ENCODE data around the gene GNMT. TPM values are rescaled to one million over a fixed set of nuclear protein-coding genes. Genes with fewer than 3 reads are reported as not detected.
A peak's percentile ranks its signal among the peaks of the same experiment; 100 is the strongest.

The GNMT gene
- not detected in 2 replicates for total RNA-seq (2014; rRNA removed; shearing (Covaris generic))
- polyA plus RNA-seq (2015; cell fraction: cytosol; rRNA removed) = not detected in 2 replicates
- polyA plus RNA-seq (2015; cell fraction: nucleus; rRNA removed) = 0.38 TPM in 1 of 2 replicates, not detected in the other

DNA sequence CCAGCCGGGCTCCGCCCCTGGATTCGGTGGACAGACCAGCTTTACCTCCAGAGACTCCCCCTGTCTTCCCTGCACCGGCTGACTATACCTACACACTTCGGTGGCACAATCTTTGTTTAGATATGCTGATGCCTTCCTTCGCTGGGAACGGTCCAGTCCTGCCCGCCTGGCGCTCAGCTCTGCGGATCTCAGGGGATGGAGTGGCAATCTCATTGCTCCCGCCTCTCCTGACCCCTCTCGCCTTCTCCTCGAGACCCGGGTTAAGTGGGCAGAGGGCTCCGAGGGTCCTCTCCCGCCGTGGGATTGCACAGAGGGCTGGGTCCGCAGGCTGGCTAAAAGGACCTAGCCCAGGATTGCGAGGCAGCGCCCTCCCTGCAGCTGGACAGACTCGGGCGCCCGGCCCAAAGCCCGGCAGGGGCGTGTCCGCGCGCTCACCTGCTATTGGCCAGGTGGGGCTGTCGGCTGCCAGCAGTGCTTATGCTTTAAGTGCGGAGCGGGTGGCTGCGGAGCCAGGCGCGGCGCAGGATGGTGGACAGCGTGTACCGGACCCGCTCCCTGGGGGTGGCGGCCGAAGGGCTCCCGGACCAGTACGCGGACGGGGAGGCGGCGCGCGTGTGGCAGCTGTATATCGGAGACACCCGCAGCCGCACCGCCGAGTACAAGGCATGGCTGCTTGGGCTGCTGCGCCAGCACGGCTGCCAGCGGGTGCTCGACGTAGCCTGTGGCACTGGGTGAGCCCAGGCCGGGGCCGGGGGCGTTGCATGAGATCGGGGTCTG lies at the start of gene GNMT:
Gene GNMT, plus strand, starts transcription at position 512 of the 777 bp plus-strand sequence. Its CDS starts 14 bp downstream, at position 526.
- DNase-seq (ENCODE audit: low read depth) = no peak

- no peak for DNase-seq (ENCODE audit: low read depth)
Measured at GRCh38 chr6:42911171-42912021, 49.2 kb upstream of the GNMT start.

GRCh38 chr6:42914546-42914945 lies 46.0 kb upstream of the GNMT start:
- DNase-seq (ENCODE audit: low read depth) = no peak

DNA sequence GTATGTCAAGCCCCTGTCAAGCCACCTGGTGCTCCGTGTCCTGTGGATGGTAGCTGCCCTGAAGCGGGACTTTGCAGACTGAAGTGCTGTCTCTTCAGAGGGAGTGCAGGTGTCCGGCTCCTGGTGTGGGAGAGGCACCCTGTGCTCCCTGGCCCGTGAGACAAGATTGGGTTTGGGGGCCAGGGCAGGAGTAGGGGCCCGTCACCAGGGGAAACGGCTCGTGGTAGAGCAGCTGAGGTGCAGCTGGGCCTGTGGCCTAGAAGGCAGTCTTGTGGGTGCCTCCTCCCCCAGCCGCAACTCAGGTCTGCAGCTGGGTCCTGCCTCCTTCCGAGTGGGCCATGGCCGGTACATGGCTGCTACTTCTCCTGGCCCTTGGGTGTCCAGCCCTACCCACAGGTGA lies 44.8 kb upstream of the GNMT start, which contains the start of gene PTCRA:
Gene PTCRA, plus strand, starts transcription at position 322 of the 400 bp plus-strand sequence. Its CDS starts 17 bp downstream, at position 339.
- DNase-seq (ENCODE audit: low read depth) = no peak

GRCh38 chr6:42916288-42916687 lies 44.3 kb upstream of the GNMT start:
- no peak for DNase-seq (ENCODE audit: low read depth)

GRCh38 chr6:42921801-42922200 lies 38.8 kb upstream of the GNMT start:
- no peak for DNase-seq (ENCODE audit: low read depth)

DNA sequence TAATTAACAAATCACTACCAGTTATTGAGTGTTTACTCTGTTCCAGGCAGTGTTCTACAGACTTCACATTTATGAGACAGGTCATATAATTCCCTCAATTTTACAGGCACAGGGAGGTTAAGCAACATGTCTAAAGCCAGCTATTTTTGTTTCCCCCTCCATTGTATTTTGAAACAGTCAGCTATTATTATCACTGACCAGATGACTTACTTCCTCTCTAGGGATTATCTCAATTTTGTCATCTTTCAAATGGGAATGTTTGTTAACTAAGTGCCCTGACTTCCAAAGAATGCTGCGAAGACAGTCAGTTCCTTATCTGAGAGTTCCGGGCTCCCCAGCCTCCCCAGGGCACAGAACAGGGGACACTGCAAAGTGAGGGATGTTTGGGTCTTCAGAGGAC lies 36.9 kb upstream of the GNMT start:
- peak; percentile 36 for DNase-seq (ENCODE audit: low read depth)

- no peak for DNase-seq (ENCODE audit: low read depth)
Measured at GRCh38 chr6:42925248-42925857, 35.2 kb upstream of the GNMT start.

DNA sequence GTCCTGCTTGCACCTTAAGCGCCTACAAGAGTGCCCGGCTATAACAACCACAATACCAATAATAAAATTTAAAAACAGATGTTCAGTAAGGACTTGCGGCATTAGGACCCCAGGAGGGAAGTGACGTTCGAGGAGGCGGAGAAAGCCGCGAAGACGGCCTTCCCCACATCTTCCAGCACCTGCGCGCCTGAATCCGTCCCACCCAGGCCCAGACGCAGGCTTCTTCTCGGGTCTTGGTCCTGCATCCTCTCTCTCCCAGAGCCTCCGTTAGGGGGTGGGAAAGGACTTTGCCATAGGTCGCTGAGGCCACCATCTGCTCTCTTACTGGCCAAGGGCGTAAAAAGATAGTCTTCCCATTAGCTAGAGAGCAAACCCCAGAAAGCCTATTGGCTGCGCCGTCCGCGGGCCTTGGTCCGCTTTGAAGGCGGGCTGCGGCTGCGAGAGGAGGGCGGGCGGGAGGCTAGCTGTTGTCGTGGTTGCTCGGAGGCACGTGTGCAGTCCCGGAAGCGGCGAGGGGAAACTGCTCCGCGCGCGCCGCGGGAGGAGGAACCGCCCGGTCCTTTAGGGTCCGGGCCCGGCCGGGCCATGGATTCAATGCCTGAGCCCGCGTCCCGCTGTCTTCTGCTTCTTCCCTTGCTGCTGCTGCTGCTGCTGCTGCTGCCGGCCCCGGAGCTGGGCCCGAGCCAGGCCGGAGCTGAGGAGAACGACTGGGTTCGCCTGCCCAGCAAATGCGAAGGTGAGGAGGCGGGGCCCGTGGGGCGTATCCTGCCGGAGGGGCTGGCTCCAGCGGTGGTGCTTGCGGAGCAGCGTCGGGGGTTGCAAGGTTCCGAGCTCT lies 31.4 kb upstream of the GNMT start, which contains the start of gene CNPY3:
Gene CNPY3, plus strand, starts transcription at position 495 of the 835 bp plus-strand sequence. Its CDS starts 91 bp downstream, at position 586.
- peak; percentile 100 for DNase-seq (ENCODE audit: low read depth)

- peak; percentile 77 for DNase-seq (ENCODE audit: low read depth)
Measured at GRCh38 chr6:42929821-42930360, 30.7 kb upstream of the GNMT start.

- no peak for DNase-seq (ENCODE audit: low read depth)
Measured at GRCh38 chr6:42932412-42932811, 28.1 kb upstream of the GNMT start.

DNA sequence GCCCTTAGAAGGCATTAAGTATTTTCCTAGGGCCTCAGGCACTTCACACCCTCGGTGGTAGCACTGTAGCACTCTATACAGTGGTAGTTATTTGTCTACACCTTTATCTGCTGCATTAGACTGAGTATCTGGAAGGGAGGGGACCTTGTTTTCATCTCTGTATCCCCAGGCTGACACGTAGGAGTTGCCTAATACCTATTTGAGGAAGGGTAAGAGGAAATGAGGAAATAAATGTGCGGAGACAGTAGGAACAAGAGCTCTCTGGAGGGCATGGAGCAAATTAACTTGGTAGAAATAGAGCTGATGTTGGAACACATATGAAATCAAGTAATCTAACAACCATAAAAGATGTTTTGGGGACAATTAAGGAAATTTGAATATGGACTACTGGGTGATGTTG lies 27.3 kb upstream of the GNMT start:
- no peak for DNase-seq (ENCODE audit: low read depth)

DNA sequence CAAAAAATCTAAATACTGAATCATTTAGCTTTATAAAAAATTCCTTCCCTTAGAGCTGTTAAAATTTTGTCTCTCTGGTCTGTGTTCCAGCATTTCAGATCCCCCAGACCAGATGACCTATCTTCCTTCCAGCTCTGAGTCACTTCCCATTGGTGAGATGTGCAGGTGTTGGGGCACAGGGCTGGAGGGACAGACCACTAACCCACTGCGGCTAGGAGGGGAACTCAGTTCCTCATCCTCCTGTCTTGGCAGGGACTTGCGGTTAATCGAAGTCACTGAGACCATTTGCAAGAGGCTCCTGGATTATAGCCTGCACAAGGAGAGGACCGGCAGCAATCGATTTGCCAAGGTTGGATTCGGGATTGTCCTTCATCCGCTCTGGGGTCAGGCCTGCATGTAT lies 25.2 kb upstream of the GNMT start:
- no peak for DNase-seq (ENCODE audit: low read depth)

DNA sequence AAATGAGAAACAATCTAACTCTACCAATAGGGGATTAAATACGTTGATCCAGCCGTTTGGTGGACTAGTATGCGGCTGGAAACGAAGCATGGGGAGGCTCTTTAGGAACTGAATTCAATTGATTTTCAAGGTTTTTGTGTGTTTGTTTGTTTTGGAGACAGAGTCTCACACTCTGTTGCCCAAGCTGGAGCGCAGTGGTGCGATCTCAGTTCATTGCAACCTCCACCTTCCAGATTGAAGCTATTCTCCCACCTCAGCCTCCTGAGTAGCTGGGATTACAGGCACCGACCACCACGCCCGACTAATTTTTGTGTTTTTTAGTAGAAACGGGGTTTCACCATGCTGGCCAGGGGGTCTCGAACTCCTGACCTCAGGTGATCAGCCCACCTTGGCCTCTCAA lies 24.2 kb upstream of the GNMT start:
- no peak for DNase-seq (ENCODE audit: low read depth)

DNA sequence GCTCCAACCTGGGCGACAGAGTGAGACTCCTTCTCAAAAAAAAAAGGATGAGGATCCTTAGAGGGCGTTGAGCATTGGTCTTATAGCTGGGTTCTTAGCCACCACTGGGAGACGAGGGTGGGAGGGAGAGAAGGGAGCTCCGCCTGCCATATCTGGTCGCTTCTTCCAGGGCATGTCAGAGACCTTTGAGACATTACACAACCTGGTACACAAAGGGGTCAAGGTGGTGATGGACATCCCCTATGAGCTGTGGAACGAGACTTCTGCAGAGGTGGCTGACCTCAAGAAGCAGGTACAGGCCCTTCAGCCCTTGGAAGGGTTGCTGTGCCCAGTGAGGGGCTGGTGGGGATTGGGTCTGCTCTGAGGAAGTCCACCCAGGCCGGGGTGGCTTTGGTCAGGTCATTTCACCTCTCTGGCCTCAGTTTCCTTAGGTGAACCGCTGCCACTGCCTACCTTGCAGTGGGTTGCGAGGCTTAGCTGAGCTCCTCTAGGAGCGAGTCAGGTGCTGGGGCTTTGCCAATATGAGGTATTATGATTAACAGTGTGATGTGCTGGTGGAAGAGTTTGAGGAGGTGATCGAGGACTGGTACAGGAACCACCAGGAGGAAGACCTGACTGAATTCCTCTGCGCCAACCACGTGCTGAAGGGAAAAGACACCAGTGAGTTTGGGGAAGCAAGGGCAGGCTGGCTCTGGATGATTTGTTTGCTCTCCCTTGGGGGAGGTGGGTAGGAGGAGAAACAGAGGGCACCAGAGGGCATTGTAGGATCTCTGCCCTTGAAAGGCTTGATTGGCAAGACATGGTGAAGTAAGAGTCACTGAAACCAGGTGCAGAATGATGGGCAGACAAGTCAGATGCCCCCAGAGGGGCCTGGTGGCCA lies 22.8 kb upstream of the GNMT start:
- no peak for DNase-seq (ENCODE audit: low read depth)

DNA sequence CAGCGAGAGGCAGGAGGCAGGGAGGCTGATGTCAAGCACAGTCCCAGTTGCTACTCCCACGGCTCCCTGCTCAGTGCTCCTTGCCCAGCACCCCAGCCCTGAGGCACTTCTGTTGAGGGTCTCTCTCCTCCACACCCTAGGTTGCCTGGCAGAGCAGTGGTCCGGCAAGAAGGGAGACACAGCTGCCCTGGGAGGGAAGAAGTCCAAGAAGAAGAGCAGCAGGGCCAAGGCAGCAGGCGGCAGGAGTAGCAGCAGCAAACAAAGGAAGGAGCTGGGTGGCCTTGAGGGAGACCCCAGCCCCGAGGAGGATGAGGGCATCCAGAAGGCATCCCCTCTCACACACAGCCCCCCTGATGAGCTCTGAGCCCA lies 22.1 kb upstream of the GNMT start:
- DNase-seq (ENCODE audit: low read depth) = no peak

GRCh38 chr6:42938987-42939809 lies 21.4 kb upstream of the GNMT start:
- no peak for DNase-seq (ENCODE audit: low read depth)

DNA sequence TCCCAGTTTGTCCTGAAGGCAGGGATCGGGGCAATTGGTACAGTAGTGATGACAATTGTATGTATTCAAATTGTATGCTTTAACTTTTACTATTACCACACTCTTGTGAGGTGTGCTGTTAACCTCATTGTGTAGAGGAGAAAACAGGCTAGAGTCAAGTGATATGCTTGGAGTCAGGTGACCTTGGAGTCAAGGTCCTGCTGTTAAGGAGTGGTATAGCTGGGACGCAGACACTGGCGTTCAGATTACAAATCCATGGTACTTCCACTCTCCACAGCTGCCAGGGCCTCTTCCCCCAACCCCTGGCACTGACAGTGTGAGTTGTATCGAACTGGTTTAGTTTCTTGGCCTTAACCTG lies 20.8 kb upstream of the GNMT start:
- DNase-seq (ENCODE audit: low read depth) = no peak

Measured in HT1080 (cell line).